ENCODE measurements around the gene AQP2. TPM values are rescaled to one million over a fixed set of nuclear protein-coding genes. Genes with fewer than 3 reads are reported as not detected.

The AQP2 gene
- total and polyA plus RNA-seq, 2 donors from 2014 or later = 122 to 666 TPM

- Histone ChIP-seq H3K36me3 (ENCODE audit: control insufficient read depth in 2 of 3, insufficient read depth in 3 of 3, low read length in 3 of 3) (no peaks in the 10 kb centered on the region), H3K9ac (ENCODE audit: low read length in 3 of 3) (no peak overlapping the region), H3K27ac (ENCODE audit: low read depth in 2 of 2, low read length in 2 of 2) (no peak overlapping the region), H3K9me3 (ENCODE audit: control insufficient read depth in 2 of 3, insufficient read depth in 1 of 3, low read length in 3 of 3) (no peaks in the 10 kb centered on the region), H3K27me3 (ENCODE audit: control insufficient read depth, insufficient read depth, low read length) (no peaks in the 10 kb centered on the region), H3K4me1 (ENCODE audit: control insufficient read depth in 2 of 3, insufficient read depth in 2 of 3, low read depth in 1 of 3, low read length in 3 of 3) (peaks cover 0 to 4% (median 0%) of the 10 kb centered on the region in 3 donors), H3K4me3 (ENCODE audit: low read length in 3 of 3) (no peak overlapping the region)
- FAIRE-seq = no peak
- TF ChIP-seq CTCF (IDR thresholded peaks at IDR 0.05; ENCODE audit: borderline replicate concordance, extremely low read depth, insufficient read depth) = no peak
- DNase-seq = peak; percentile 60 to 90 (median 84)
- intact Hi-C loops (cut with DNase I) = no loop called here
Measured at GRCh38 chr12:49902399-49903350, 47.9 kb upstream of the AQP2 start.

- Histone ChIP-seq H3K27ac (ENCODE audit: low read depth in 2 of 2, low read length in 2 of 2) (no peak overlapping the region), H3K9ac (ENCODE audit: low read length in 3 of 3) (no peak overlapping the region), H3K27me3 (ENCODE audit: control insufficient read depth, insufficient read depth, low read length) (no peaks in the 10 kb centered on the region), H3K9me3 (ENCODE audit: control insufficient read depth in 2 of 3, insufficient read depth in 1 of 3, low read length in 3 of 3) (no peaks in the 10 kb centered on the region), H3K4me3 (ENCODE audit: low read length in 3 of 3) (no peak overlapping the region), H3K4me1 (ENCODE audit: control insufficient read depth in 2 of 3, insufficient read depth in 2 of 3, low read depth in 1 of 3, low read length in 3 of 3) (peaks cover 0 to 4% (median 0%) of the 10 kb centered on the region in 3 donors), H3K36me3 (ENCODE audit: control insufficient read depth in 2 of 3, insufficient read depth in 3 of 3, low read length in 3 of 3) (no peaks in the 10 kb centered on the region)
- intact Hi-C loops (cut with DNase I) = no loop called here
- no peak for TF ChIP-seq CTCF (IDR thresholded peaks at IDR 0.05; ENCODE audit: borderline replicate concordance, extremely low read depth, insufficient read depth)
- FAIRE-seq (no peak), DNase-seq (peak in 1 of 5 donors; percentile 69)
Measured at GRCh38 chr12:49903351-49903699, 47.2 kb upstream of the AQP2 start.

GRCh38 chr12:49903700-49904423 is 46.7 kb upstream of the AQP2 start, which contains the start of gene FAIM2:
Gene FAIM2, minus strand, starts transcription at chr12:49903900. Its CDS starts 108 bp downstream, at chr12:49903792.
- no peak for TF ChIP-seq CTCF (IDR thresholded peaks at IDR 0.05; ENCODE audit: borderline replicate concordance, extremely low read depth, insufficient read depth)
- H3K27ac ChIP-seq (ENCODE audit: low read depth in 2 of 2, low read length in 2 of 2) = no peak within 1 kb of the TSS
- FAIRE-seq (no peak), DNase-seq (peak; percentile 81 to 88 (median 84))
- H3K4me1 ChIP-seq (ENCODE audit: control insufficient read depth in 2 of 3, insufficient read depth in 2 of 3, low read depth in 1 of 3, low read length in 3 of 3) = peaks cover 0 to 4% (median 0%) of the 10 kb centered on the region in 3 donors
- H3K9ac ChIP-seq (ENCODE audit: low read length in 3 of 3) = no peak within 1 kb of the TSS
- H3K4me3 ChIP-seq (ENCODE audit: low read length in 3 of 3) = no peak within 1 kb of the TSS
- intact Hi-C loops (cut with DNase I) = no loop called here
- H3K36me3 ChIP-seq (ENCODE audit: control insufficient read depth in 2 of 3, insufficient read depth in 3 of 3, low read length in 3 of 3) = no peaks in the 10 kb centered on the region
- no peaks in the 10 kb centered on the region for H3K9me3 ChIP-seq (ENCODE audit: control insufficient read depth in 2 of 3, insufficient read depth in 1 of 3, low read length in 3 of 3)
- no peaks in the 10 kb centered on the region for H3K27me3 ChIP-seq (ENCODE audit: control insufficient read depth, insufficient read depth, low read length)
